ENCODE measurements around the gene DROSHA. TPM values are rescaled to one million over a fixed set of nuclear protein-coding genes. Genes with fewer than 3 reads are reported as not detected.

Gene DROSHA
- total and polyA plus RNA-seq, 2 of the 8 experiments (the other 6 are each of a cell fraction or from before 2014, with no cell fraction given), result 65.9 to 122 TPM

- H2BK120ac ChIP-seq (replicated peaks; ENCODE audit: low read depth, low read length), result no peak overlapping the region
- H2BK15ac ChIP-seq (ENCODE audit: low read length), result no peak overlapping the region
- H3K27ac ChIP-seq (ENCODE audit: low read depth, low read length), result no peak overlapping the region
- H3K56ac ChIP-seq (replicated peaks; ENCODE audit: insufficient read length, low read depth, low read length), result no peak overlapping the region
- no peaks in the 10 kb centered on the region for H3K23me2 ChIP-seq (ENCODE audit: low read depth, low read length)
- no peaks in the 10 kb centered on the region; the same call in 1 of the 2 replicates for H3K79me1 ChIP-seq (ENCODE audit: low read depth, low read length)
- H4K5ac ChIP-seq (ENCODE audit: insufficient read length, low read depth, low read length), result no peak overlapping the region
- DNase-seq (ENCODE audit: low read depth in 1 of 2, low spot score in 2 of 2) (no peak), FAIRE-seq (no peak)
- TF ChIP-seq RBBP5 (IDR thresholded peaks at IDR 0.05; ENCODE audit: borderline replicate concordance, low read depth, low read length) (no peak), POU5F1 (IDR thresholded peaks at IDR 0.05; ENCODE audit: low read depth, low read length) (no peak), TAF7 (optimal IDR thresholded peaks at IDR 0.05; ENCODE audit: borderline replicate concordance, low read depth, low read length) (no peak), JUND (IDR thresholded peaks at IDR 0.05; ENCODE audit: low read length) (no peak), SIX5 (IDR thresholded peaks at IDR 0.05; ENCODE audit: low read depth, low read length) (no peak), SIN3A (conservative IDR thresholded peaks at IDR 0.05 in 1 of 2, IDR thresholded peaks at IDR 0.05 in 1 of 2; ENCODE audit: low read depth in 1 of 2, low read length in 2 of 2) (no peak), KDM1A (IDR thresholded peaks at IDR 0.05; ENCODE audit: borderline replicate concordance, low read length) (no peak), CEBPB (IDR thresholded peaks at IDR 0.05; ENCODE audit: low read depth, low read length) (no peak), SIRT6 (IDR thresholded peaks at IDR 0.05; ENCODE audit: low read length) (no peak), SUZ12 (IDR thresholded peaks at IDR 0.05; ENCODE audit: low read length) (no peak), POLR2A (IDR thresholded peaks at IDR 0.05; ENCODE audit: control extremely low read depth in 1 of 2, low read depth in 2 of 2, low read length in 2 of 2) (no peak), CBX5 (IDR thresholded peaks at IDR 0.05; ENCODE audit: low read depth, low read length) (no peak)
- H2BK20ac ChIP-seq (ENCODE audit: low read length), result no peak overlapping the region
- CTCF ChIA-PET (ENCODE audit: partially characterized antibody), result no interaction called here
- no peak overlapping the region for H3K14ac ChIP-seq (ENCODE audit: insufficient read length)
- POLR2A ChIA-PET (ENCODE audit: partially characterized antibody), result no interaction called here
- no peak overlapping the region for H2BK12ac ChIP-seq (ENCODE audit: low read depth, low read length)
- H3K36me3 ChIP-seq (ENCODE audit: control insufficient read depth in 2 of 4, insufficient read depth in 4 of 4, low read length in 3 of 4), result peaks cover 0 to 41% (median 26%) of the 10 kb centered on the region in 4 experiments; a peak in 7 of 8 replicates
- H3K23ac ChIP-seq (ENCODE audit: insufficient read length), result no peak overlapping the region
- no peaks in the 10 kb centered on the region for H3K27me3 ChIP-seq (replicated peaks in 1 of 4; ENCODE audit: control insufficient read depth in 3 of 4, extremely low read depth in 1 of 4, insufficient read depth in 3 of 4, low read length in 3 of 4)
- no peaks in the 10 kb centered on the region for H3K9me3 ChIP-seq (ENCODE audit: insufficient read depth in 2 of 2, low read depth in 1 of 2, low read length in 1 of 2)
- no peak overlapping the region for H3K4me3 ChIP-seq (ENCODE audit: extremely low read depth in 1 of 4, insufficient read depth in 2 of 4, low read depth in 3 of 4, low read length in 4 of 4)
- H3K9ac ChIP-seq (replicated peaks in 1 of 4; ENCODE audit: extremely low read depth in 1 of 4, low read depth in 3 of 4, low read length in 3 of 4), result no peak overlapping the region
- H3K18ac ChIP-seq (ENCODE audit: extremely low read depth, low read length), result no peak overlapping the region
- no peak overlapping the region for H3K4me2 ChIP-seq (ENCODE audit: insufficient read depth in 1 of 2, low read depth in 2 of 2, low read length in 2 of 2)
- no peak overlapping the region for H2AK5ac ChIP-seq (ENCODE audit: low read depth, low read length)
- H2BK5ac ChIP-seq (ENCODE audit: low read depth, low read length), result no peak overlapping the region
- H3K79me2 ChIP-seq (ENCODE audit: control insufficient read depth in 1 of 2, insufficient read depth in 2 of 2, low read length in 2 of 2), result no peaks in the 10 kb centered on the region
- peaks cover 0 to 5% of the 10 kb centered on the region in 2 experiments for H4K20me1 ChIP-seq (replicated peaks in 1 of 2; ENCODE audit: control insufficient read depth in 1 of 2, insufficient read depth in 2 of 2, low read length in 2 of 2)
- 90% methylated on average over 2 of the region's 2 CpGs; no CpG with 5 or more reads in 1 of the 2 experiments for WGBS, 2 experiments (ENCODE audit: extremely low coverage in 1 of 2, insufficient coverage in 1 of 2, insufficient read length in 1 of 2, insufficient replicate concordance in 2 of 2, low coverage in 1 of 2, low lambda C conversion rate in 2 of 2, missing lambda C conversion rate in 1 of 2)
- H3K4me1 ChIP-seq (replicated peaks in 1 of 4; ENCODE audit: control insufficient read depth in 3 of 4, insufficient read depth in 4 of 4, low read length in 3 of 4), result no peaks in the 10 kb centered on the region
- H4K91ac ChIP-seq (replicated peaks; ENCODE audit: insufficient read length, low read length), result no peak overlapping the region
- H4K8ac ChIP-seq (ENCODE audit: extremely low read depth, insufficient read depth, low read length), result no peak overlapping the region
- no peak overlapping the region for H3K4ac ChIP-seq (replicated peaks; ENCODE audit: insufficient read length, low read depth, low read length)
- H2AFZ ChIP-seq (ENCODE audit: low read length), result no peak overlapping the region
These were observed 115.9 kb downstream of the DROSHA start for GRCh38 chr5:31415960-31416359.

All from H1 (cell line).